ENCODE results near the gene MACO1. TPM values are rescaled to one million over a fixed set of nuclear protein-coding genes. Genes with fewer than 3 reads are reported as not detected.
A peak's percentile ranks its signal among the peaks of the same experiment; 100 is the strongest.

MACO1 gene
- total and polyA plus RNA-seq, 2 of the 8 experiments (the other 6 are each of a cell fraction or from before 2014, with no cell fraction given), result 3.5 to 15.1 TPM

DNA sequence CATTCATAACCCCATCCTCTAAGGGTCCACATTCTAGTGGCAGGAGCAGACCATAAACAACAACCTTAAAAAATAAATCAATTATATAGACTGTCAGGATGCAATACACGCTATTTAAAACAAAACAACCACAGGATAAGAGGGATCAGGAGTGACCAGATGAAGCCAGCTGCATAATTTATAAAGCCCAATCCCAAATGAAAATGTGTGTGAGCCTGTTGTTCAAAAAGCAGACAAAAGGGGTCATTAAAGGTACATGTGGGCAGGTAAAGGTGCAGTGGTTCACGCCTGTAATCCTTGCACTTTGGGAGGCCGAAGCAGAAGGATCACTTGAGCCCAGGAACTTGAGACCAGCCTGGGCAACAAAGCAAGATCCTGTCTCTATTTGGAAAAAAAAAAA, 102.3 kb downstream of the MACO1 start:
- Histone ChIP-seq H3K56ac (replicated peaks; ENCODE audit: insufficient read length, low read depth, low read length) (no peak overlapping the region), H4K5ac (ENCODE audit: insufficient read length, low read depth, low read length) (no peak overlapping the region), H2AFZ (ENCODE audit: low read length) (no peak overlapping the region), H3K27ac (ENCODE audit: low read depth, low read length) (no peak overlapping the region), H3K23ac (ENCODE audit: insufficient read length) (no peak overlapping the region), H4K20me1 (replicated peaks in 1 of 2; ENCODE audit: control insufficient read depth in 1 of 2, insufficient read depth in 2 of 2, low read length in 2 of 2) (peaks cover 0 to 3% of the 10 kb centered on the region in 2 experiments), H3K9me3 (ENCODE audit: insufficient read depth in 2 of 2, low read depth in 1 of 2, low read length in 1 of 2) (no peaks in the 10 kb centered on the region), H3K79me2 (ENCODE audit: control insufficient read depth in 1 of 2, insufficient read depth in 2 of 2, low read length in 2 of 2) (no peaks in the 10 kb centered on the region), H3K36me3 (ENCODE audit: control insufficient read depth in 2 of 4, insufficient read depth in 4 of 4, low read length in 3 of 4) (no peaks in the 10 kb centered on the region), H3K14ac (ENCODE audit: insufficient read length) (no peak overlapping the region), H3K18ac (ENCODE audit: extremely low read depth, low read length) (no peak overlapping the region), H2BK5ac (ENCODE audit: low read depth, low read length) (no peak overlapping the region), H2AK5ac (ENCODE audit: low read depth, low read length) (no peak overlapping the region), H3K4ac (replicated peaks; ENCODE audit: insufficient read length, low read depth, low read length) (no peak overlapping the region), H3K4me2 (ENCODE audit: insufficient read depth in 1 of 2, low read depth in 2 of 2, low read length in 2 of 2) (no peak overlapping the region), H2BK15ac (ENCODE audit: low read length) (no peak overlapping the region), H3K79me1 (ENCODE audit: low read depth, low read length) (no peaks in the 10 kb centered on the region; the same call in 1 of the 2 replicates), H2BK20ac (ENCODE audit: low read length) (no peak overlapping the region), H3K4me3 (ENCODE audit: extremely low read depth in 1 of 4, insufficient read depth in 2 of 4, low read depth in 3 of 4, low read length in 4 of 4) (no peak overlapping the region), H3K9ac (replicated peaks in 1 of 4; ENCODE audit: extremely low read depth in 1 of 4, low read depth in 3 of 4, low read length in 3 of 4) (no peak overlapping the region), H3K4me1 (replicated peaks in 1 of 4; ENCODE audit: control insufficient read depth in 3 of 4, insufficient read depth in 4 of 4, low read length in 3 of 4) (peaks cover 0 to 10% (median 6%) of the 10 kb centered on the region in 4 experiments; a peak in 5 of 7 replicates), H3K23me2 (ENCODE audit: low read depth, low read length) (peaks cover 4% of the 10 kb centered on the region), H2BK120ac (replicated peaks; ENCODE audit: low read depth, low read length) (no peak overlapping the region), H3K27me3 (replicated peaks in 1 of 4; ENCODE audit: control insufficient read depth in 3 of 4, extremely low read depth in 1 of 4, insufficient read depth in 3 of 4, low read length in 3 of 4) (no peaks in the 10 kb centered on the region; a peak in 1 of 7 replicates), H4K8ac (ENCODE audit: extremely low read depth, insufficient read depth, low read length) (no peak overlapping the region), H2BK12ac (ENCODE audit: low read depth, low read length) (peak overlapping the region; percentile 29; the same call in 1 of the 2 replicates), H4K91ac (replicated peaks; ENCODE audit: insufficient read length, low read length) (no peak overlapping the region)
- FAIRE-seq (no peak), DNase-seq (ENCODE audit: low read depth in 1 of 2, low spot score in 2 of 2) (no peak)
- TF ChIP-seq CHD1 (IDR thresholded peaks at IDR 0.05; ENCODE audit: low read depth, low read length) (no peak), RAD21 (IDR thresholded peaks at IDR 0.05 in 1 of 2, conservative IDR thresholded peaks at IDR 0.05 in 1 of 2; ENCODE audit: low read depth in 2 of 2, low read length in 2 of 2) (peak in 1 of 2 experiments; percentile 32; a peak in 2 of 4 replicates), MAFK (IDR thresholded peaks at IDR 0.05; ENCODE audit: low read depth, low read length) (no peak), JUN (IDR thresholded peaks at IDR 0.05; ENCODE audit: low read depth, low read length) (no peak), BACH1 (IDR thresholded peaks at IDR 0.05; ENCODE audit: low read length) (no peak), TCF12 (IDR thresholded peaks at IDR 0.05; ENCODE audit: low read depth, low read length) (no peak), SUZ12 (IDR thresholded peaks at IDR 0.05; ENCODE audit: low read length) (no peak)
- TF ChIP-seq, protein P1, sequence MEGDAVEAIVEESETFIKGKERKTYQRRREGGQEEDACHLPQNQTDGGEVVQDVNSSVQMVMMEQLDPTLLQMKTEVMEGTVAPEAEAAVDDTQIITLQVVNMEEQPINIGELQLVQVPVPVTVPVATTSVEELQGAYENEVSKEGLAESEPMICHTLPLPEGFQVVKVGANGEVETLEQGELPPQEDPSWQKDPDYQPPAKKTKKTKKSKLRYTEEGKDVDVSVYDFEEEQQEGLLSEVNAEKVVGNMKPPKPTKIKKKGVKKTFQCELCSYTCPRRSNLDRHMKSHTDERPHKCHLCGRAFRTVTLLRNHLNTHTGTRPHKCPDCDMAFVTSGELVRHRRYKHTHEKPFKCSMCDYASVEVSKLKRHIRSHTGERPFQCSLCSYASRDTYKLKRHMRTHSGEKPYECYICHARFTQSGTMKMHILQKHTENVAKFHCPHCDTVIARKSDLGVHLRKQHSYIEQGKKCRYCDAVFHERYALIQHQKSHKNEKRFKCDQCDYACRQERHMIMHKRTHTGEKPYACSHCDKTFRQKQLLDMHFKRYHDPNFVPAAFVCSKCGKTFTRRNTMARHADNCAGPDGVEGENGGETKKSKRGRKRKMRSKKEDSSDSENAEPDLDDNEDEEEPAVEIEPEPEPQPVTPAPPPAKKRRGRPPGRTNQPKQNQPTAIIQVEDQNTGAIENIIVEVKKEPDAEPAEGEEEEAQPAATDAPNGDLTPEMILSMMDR (IDR thresholded peaks at IDR 0.05; ENCODE audit: control extremely low read depth in 1 of 3, insufficient read depth in 1 of 3, low read depth in 1 of 3, low read length in 3 of 3), result peak in 1 of 3 experiments; percentile 3; a peak in 1 of 4 replicates
- ChIA-PET CTCF (ENCODE audit: partially characterized antibody) (interaction anchor here (1.1 to 2.3 kb wide), 4 partner anchors 14 to 162 kb away, joined by 3 to 6 read pairs (median 5); no protein-coding TSS in a partner anchor), POLR2A (ENCODE audit: partially characterized antibody) (no interaction called here)
- 89% methylated on average over 3 of the region's 3 CpGs; no CpG with 5 or more reads in 1 of the 2 experiments for WGBS, 2 experiments (ENCODE audit: extremely low coverage in 1 of 2, insufficient coverage in 1 of 2, insufficient read length in 1 of 2, insufficient replicate concordance in 2 of 2, low coverage in 1 of 2, low lambda C conversion rate in 2 of 2, missing lambda C conversion rate in 1 of 2)
